G401 (cell line): ENCODE data around the gene LIN9. TPM values are rescaled to one million over a fixed set of nuclear protein-coding genes. Genes with fewer than 3 reads are reported as not detected.

Experiments used
- DNase-seq: peaks from one replicate; pipeline ENCODE4 v3.0.0-alpha.2; 2015; ENCODE audit warnings: low spot score
- in situ Hi-C: cut with HindIII; loops from 2 replicates; pipeline ENCODE4 v1.10.0; 2016; ENCODE audit warnings: low sequenced_read_pairs, mixed read lengths
- total RNA-seq: library from RNA; depleted of rRNA; stranded (reverse); fragments of >200 nt; shearing (Covaris generic); gene quantifications from 2 replicates; pipeline ENCODE4 v1.2.3, GENCODE V29; 2014

LIN9 gene
- total RNA-seq, 1 experiment from 2014 or later = 14.8 TPM

DNA sequence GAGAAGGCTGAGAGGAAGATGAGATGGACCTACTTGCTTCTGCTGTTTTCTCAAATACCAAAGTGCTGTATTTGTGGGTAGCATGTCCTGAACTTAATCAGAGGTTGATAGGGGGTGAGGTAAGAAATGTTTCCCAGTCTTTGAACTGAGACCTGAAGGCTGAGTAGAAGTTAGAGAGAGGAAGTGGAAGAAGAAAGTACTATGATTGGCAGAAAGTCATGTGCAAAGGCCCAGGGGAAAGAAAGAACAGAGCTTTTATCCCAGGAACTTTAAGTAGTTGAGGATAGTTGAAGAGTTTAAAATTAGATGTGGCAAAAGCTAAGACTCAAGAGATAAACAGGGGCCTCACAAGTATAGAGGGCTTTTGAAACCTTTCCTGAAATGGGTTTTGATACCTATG lies 15.5 kb upstream of the LIN9 start:
- no peak for DNase-seq
- in situ Hi-C loops = no loop called here

- DNase-seq = no peak
- in situ Hi-C loops = no loop called here
These were observed 14.0 kb upstream of the LIN9 start for GRCh38 chr1:226322986-226323385.

GRCh38 chr1:226320930-226321329 lies 12.0 kb upstream of the LIN9 start:
- in situ Hi-C loops = no loop called here
- DNase-seq = no peak

DNA sequence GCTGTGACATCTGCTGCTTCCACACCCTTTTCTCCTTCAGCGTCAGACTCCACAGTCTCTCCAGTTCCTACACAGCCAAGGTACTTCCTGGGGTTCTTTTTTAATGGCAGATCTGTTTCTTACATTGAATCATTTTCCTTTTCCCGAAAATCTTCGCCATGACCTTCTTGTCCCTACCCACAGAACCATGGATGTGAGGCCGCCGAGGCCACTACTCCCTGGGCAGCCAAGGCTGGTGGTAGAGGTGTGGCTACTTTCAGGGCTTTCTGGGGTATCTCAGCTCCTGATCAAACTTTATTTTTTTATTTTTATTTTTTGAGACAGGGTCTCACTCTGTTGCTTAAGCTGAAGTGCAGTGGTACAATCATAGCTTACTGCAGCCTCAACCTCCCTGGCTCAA lies 9.5 kb upstream of the LIN9 start:
- in situ Hi-C loops = no loop called here
- DNase-seq = no peak

DNA sequence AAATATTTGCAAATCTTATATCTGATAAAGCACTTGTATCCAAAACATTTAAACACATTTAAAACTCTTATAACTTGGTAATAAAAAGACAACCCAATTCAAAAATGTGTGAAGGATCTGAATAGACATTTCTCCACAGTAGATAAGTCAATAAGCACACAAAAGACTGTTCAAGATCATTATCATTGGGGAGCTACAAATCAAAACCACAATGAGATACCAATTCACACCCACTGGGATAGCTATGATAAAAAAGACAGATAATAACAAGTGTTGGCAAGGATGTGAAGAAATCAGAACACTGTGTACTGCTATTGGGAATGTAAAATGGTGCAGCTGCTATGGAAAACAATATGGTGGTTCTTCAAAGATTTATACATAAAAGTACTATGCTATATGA lies 5.1 kb upstream of the LIN9 start:
- in situ Hi-C loops = no loop called here
- DNase-seq = no peak

DNA sequence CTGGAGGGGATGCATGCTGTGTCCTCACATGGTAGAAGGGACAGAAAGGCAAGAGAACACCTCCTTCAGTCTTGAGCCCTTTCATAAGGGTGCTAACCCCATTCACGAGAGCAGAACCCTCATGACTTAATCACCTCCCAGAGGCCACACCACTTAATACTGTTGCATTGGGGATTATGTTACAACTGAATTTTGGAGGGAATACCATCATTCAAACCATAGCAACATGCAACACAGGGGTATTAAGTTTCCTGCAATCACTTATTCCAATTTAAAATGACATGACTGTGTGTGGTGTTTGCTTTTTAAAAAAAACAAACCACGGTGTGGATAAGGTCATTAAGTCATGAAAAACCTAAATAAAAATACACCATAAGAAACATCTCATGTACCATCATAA lies 3.1 kb upstream of the LIN9 start:
- no peak for DNase-seq
- in situ Hi-C loops = no loop called here

GRCh38 chr1:226311376-226311775 lies 2.4 kb upstream of the LIN9 start:
- DNase-seq = no peak
- in situ Hi-C loops = no loop called here

DNA sequence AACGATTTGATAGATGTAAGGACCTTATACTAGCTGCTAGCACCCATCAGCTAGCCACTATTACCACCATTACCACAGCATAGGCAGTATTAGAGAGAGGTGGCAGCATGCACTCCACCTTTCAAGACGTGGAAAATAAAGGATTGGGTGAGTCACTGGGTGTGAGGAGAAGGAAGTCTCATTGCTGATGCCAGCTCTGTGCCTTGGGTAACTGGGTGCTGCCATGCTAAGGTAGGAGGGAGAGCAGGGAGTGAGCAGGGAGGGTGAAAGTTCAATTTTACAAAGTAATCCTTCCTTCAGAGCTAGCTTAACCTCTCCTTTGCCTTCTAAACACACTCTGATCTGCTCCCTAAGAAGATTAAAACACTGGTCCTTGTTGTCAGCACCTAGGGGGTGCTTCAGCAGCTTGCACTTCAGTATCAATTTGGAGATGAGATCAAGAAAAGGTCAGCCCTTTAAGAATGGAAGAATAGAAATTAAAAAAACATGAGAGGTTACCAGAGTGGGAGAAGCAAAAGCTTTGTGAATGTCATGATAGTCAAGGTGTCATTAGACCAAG lies 1.8 kb upstream of the LIN9 start:
- in situ Hi-C loops = no loop called here
- DNase-seq = no peak

DNA sequence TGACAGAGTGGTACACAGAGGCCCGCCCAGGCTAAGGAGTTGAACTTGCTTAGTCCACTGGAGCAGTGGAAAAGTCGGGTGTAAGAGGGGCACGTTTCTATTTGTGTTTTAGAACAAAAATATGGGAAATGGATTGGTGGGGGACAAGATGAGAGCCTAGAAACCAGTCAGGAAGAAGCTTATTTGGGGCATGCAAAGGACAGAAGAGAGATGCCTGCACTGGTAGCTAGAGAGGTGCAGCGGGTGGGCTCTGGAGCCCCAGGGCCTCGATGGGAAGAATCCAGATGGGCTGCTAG lies 1.2 kb upstream of the LIN9 start:
- no peak for DNase-seq
- in situ Hi-C loops = no loop called here

GRCh38 chr1:226309398-226310244 lies 657 bp upstream of the LIN9 start:
- in situ Hi-C loops = no loop called here
- peak; percentile 44 for DNase-seq

DNA sequence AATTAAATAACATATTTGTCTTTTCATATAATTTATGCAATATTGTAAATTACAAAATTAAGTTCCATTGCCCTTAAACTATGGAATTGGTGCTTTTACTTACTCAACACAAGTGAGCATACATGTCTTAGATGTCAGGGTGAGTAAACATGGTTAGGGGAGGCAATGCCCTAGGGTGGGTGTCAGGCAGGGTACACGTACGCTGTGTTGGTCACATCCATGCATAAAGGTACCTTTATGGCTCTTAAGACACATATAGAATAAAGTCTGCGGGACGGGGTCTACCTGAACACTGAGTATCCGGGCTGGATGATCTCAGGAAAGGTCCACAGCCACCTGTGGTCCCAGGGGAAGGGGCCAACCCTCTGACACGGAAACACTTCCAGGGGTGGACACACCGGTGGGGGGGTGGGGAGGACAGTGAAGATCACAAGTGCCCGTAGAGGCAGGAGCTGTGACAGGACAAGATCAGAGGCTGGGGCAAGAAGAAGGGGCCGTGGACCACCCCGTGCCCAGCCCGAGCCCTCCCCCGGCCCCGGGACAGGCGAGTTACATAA lies 720 bp downstream of the LIN9 start:
- DNase-seq = peak; percentile 26

DNA sequence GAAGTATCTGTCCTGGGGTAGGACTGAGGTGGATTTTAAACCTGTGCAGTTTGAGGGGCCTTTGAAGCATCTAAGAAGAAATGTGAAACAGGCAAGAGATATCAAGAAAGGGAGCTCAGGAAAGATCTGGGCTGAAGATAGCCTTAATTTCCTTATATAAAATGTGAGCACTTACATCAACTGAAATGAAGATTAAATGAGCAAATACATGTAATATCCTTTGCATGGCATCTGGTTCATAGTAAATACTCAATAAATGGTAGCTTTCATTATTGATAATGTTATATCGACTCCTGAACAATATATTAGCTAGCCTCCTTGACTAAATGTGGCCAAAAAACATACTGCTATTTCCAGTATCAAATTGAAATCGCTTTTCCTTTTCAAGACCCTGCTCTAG lies 2.5 kb downstream of the LIN9 start:
- no peak for DNase-seq
- in situ Hi-C loops = no loop called here

More for the DNA sequence above, 720 bp downstream of the LIN9 start:
- in situ Hi-C loops = no loop called here

- DNase-seq = no peak
- in situ Hi-C loops = no loop called here
These were observed 3.8 kb downstream of the LIN9 start for GRCh38 chr1:226305184-226305583.

DNA sequence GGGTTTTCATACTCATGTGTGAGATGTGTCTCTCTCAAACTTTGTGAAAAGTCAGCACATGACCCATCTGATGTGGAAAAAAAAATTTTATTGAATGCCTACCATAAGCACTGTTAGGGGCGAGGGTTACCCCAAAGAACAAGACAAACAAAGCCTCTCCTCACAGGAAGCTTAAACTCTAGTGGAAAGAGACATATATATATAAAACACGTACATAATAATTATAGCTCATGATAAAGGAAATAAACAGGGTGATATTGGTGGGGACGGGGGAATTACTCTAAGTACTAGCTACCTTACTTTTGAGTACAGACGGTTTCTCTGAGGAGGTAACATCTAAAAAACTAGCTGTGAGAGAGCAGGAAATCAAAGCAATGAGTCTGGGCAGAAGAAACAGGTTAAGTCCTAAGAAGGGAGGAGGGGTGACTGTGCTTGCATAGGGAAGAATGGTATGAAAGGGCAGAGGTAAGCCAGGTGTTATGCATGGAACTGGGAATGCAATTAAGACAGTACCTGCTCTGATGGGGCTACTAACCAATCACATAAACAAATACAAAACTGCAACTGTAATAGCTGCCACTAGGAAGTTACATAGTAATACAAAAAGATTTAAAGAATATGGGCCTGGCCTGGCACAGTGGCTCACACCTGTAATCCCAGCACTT lies 4.5 kb downstream of the LIN9 start:
- in situ Hi-C loops = no loop called here
- no peak for DNase-seq

- in situ Hi-C loops = no loop called here
- no peak for DNase-seq
These were observed 6.2 kb downstream of the LIN9 start for GRCh38 chr1:226302731-226303130.

DNA sequence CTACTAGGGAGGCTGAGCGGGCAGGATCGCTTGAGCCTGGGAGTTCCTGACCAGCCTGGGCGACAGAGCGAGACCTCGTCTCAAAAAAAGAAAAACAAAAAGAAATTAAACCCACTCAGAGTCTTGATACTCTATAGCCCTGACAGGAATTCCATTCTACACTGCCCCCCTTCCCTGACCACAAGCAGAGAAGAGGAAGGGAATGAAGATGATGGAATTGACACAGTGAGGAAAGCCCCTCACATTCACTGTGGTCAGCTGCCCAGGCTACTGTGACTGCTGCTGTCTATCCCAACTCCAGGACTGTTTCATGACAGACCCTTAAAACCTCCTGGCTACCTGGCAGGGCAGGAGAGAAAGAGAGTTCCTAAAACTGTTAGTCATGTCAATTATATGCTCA lies 12.1 kb downstream of the LIN9 start:
- in situ Hi-C loops = no loop called here
- DNase-seq = no peak

- in situ Hi-C loops = no loop called here
- DNase-seq = no peak
These were observed 15.4 kb downstream of the LIN9 start for GRCh38 chr1:226293553-226293920.

DNA sequence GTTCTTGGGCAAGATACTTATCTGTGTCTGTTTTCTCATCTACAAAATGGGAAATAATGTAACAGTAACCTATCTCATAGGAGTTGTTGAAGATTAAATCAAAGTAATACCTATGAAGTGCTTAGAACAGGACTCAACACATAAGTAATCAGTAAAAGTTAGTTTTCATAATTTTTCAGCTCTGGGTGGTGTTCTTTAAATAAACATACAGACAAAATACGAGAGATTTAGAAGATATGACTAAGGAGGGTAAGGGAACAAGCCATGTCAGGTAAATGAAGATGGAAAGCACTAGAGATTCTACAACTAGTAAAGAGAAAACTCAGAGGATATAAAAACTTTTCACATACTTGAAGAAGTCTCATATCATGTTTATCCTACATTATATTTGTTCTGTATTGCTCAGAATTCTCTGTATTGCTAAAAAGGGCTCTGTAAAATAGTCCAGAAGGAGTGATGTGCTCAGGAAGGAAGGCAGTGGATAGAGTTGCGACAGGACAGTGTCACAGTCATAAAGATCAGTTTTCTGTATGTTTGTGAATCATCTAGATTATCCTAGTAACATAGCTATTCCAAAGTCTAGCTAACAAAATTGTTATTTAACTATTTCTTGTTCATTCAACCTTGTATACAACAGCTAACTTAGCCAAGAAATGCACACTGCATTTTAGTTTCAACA lies 16.0 kb downstream of the LIN9 start:
- in situ Hi-C loops = no loop called here
- DNase-seq = no peak

- in situ Hi-C loops = no loop called here
- DNase-seq = no peak
These were observed 21.4 kb downstream of the LIN9 start for GRCh38 chr1:226287587-226287986.

DNA sequence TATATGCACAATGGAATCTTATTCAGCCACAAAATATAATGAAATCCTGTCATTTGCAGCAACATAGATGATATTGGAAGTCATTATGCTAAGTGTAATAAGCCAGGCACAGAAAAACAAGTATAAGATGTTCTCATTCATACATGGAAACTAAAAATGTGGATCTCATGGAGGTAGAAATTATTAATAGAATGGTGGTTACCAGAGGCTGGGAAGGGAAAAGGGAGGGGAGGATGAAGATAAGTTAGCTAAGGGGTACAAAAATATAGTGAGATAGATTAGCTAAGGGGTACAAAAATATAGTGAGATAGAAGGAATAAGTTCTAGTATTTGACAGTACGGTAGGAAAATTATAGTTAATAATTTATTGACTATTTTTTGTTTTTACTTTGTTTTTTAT lies 27.9 kb downstream of the LIN9 start:
- DNase-seq = no peak
- in situ Hi-C loops = no loop called here
